ENCODE data around the gene SLC27A5. TPM values are rescaled to one million over a fixed set of nuclear protein-coding genes. Genes with fewer than 3 reads are reported as not detected.

Gene SLC27A5
- polyA plus RNA-seq, 1 of the 3 experiments (the other 2 are of a cell fraction), result 57.3 TPM

- TF ChIP-seq REST (IDR thresholded peaks at IDR 0.05; ENCODE audit: low read depth, low read length) (no peak), FOXM1 (IDR thresholded peaks at IDR 0.05; ENCODE audit: low read depth) (no peak), IRF3 (IDR thresholded peaks at IDR 0.05; ENCODE audit: low read depth, low read length) (no peak), USF1 (IDR thresholded peaks at IDR 0.05; ENCODE audit: borderline replicate concordance, low read depth) (no peak), ELF1 (IDR thresholded peaks at IDR 0.05) (no peak), NRF1 (IDR thresholded peaks at IDR 0.05; ENCODE audit: low read depth, low read length) (no peak), CTCF (IDR thresholded peaks at IDR 0.05) (no peak), FOSL2 (IDR thresholded peaks at IDR 0.05; ENCODE audit: borderline replicate concordance, low read depth) (no peak), JUND (IDR thresholded peaks at IDR 0.05) (no peak)
Measured at GRCh38 chr19:58553799-58554493, 42.2 kb upstream of the SLC27A5 start (continued).

- Histone ChIP-seq H3K4me3 (ENCODE audit: low read depth in 2 of 2, low read length in 1 of 2) (no peak overlapping the region), H3K79me2 (ENCODE audit: insufficient read depth) (peaks cover 63% of the 10 kb centered on the region), H2AFZ (ENCODE audit: low read depth) (no peak overlapping the region), H3K27me3 (ENCODE audit: insufficient read depth) (no peaks in the 10 kb centered on the region), H3K4me1 (ENCODE audit: control insufficient read depth in 1 of 2, insufficient read depth in 2 of 2, low read depth in 1 of 2, low read length in 1 of 2) (peaks cover 17 to 40% of the 10 kb centered on the region in 2 experiments; a peak in 3 of 4 replicates), H3K4me2 (no peak overlapping the region), H3K9me2 (no peaks in the 10 kb centered on the region), H3K36me3 (replicated peaks in 1 of 2; ENCODE audit: control insufficient read depth in 1 of 2, insufficient read depth in 2 of 2, low read length in 1 of 2) (peaks cover 51 to 69% of the 10 kb centered on the region in 2 experiments), H4K20me1 (ENCODE audit: insufficient read depth) (peaks cover 33% of the 10 kb centered on the region), H3K27ac (ENCODE audit: low read depth in 2 of 2, low read length in 1 of 2) (peak overlapping the region in 1 of 2 experiments; percentile 90; a peak in 1 of 4 replicates), H3K9ac (no peak overlapping the region), H3F3A (replicated peaks; ENCODE audit: insufficient read depth) (peaks cover 62% of the 10 kb centered on the region), H3K9me3 (no peaks in the 10 kb centered on the region)
- no peak for DNase-seq
- POLR2A ChIA-PET, result interaction anchor here (1.2 to 4.3 kb wide), 3 partner anchors 8 to 39 kb away, joined by 3 to 49 read pairs (median 42); partner anchors contain the start of genes TRIM28 and ZBTB45
- CTCF ChIA-PET, result interaction anchor here (1.5 to 9.1 kb wide), 3 partner anchors 7 to 47 kb away, joined by 3 to 81 read pairs (median 10); partner anchors contain the start of gene ZBTB45
- TF ChIP-seq POLR2AphosphoS5 (IDR thresholded peaks at IDR 0.05; ENCODE audit: low read depth, low read length) (no peak), TEAD4 (IDR thresholded peaks at IDR 0.05; ENCODE audit: borderline replicate concordance, insufficient read depth) (no peak), SMC3 (IDR thresholded peaks at IDR 0.05; ENCODE audit: low read depth, low read length) (no peak), USF2 (IDR thresholded peaks at IDR 0.05; ENCODE audit: borderline replicate concordance, low read depth, low read length) (no peak), FOXM1 (IDR thresholded peaks at IDR 0.05; ENCODE audit: low read depth) (no peak), EP300 (IDR thresholded peaks at IDR 0.05; ENCODE audit: borderline replicate concordance in 1 of 2, low read depth in 1 of 2, low read length in 1 of 2) (no peak), ZBTB33 (IDR thresholded peaks at IDR 0.05; ENCODE audit: borderline replicate concordance, low read depth) (no peak), NFIC (IDR thresholded peaks at IDR 0.05; ENCODE audit: borderline replicate concordance) (no peak), MEF2A (IDR thresholded peaks at IDR 0.05; ENCODE audit: borderline replicate concordance, low read depth) (no peak), RFX5 (IDR thresholded peaks at IDR 0.05; ENCODE audit: low read length) (no peak)
- 95% methylated on average over 2 of the region's 2 CpGs for WGBS (ENCODE audit: low lambda C conversion rate)
Measured at GRCh38 chr19:58552655-58553054, 40.9 kb upstream of the SLC27A5 start.

Measured in SK-N-SH (cell line).